ENCODE data around the gene CD68.
"Not testable (repeated sequence)": the region's sequence is repeated elsewhere in the genome, so short reads cannot be mapped to it uniquely, and the experiment has no call there.

The CD68 gene

GRCh38 chr17:7615265-7615747, 35.9 kb downstream of the CD68 start:
- DNase-seq, result no peak

- no peak for DNase-seq
Measured at GRCh38 chr17:7618608-7619007, 39.2 kb downstream of the CD68 start.

GRCh38 chr17:7620835-7621234, 41.4 kb downstream of the CD68 start:
- DNase-seq, result no peak

- DNase-seq, result no peak
Measured at GRCh38 chr17:7623661-7624060, 44.2 kb downstream of the CD68 start.

- not testable (repeated sequence) for DNase-seq
Measured at GRCh38 chr17:7625749-7626148, 46.3 kb downstream of the CD68 start.

- DNase-seq, result no peak
Measured at GRCh38 chr17:7626307-7626706, 46.9 kb downstream of the CD68 start.

- DNase-seq, result peak in 1 of 2 experiments; percentile 32
Measured at GRCh38 chr17:7626956-7627249, 47.5 kb downstream of the CD68 start.

- peak in 1 of 2 experiments; percentile 70 for DNase-seq
Measured at GRCh38 chr17:7627250-7628121, 48.0 kb downstream of the CD68 start, which contains the start of gene SAT2. Gene SAT2, minus strand, starts transcription at chr17:7627821. Its CDS starts 186 bp downstream, at chr17:7627635.

GRCh38 chr17:7629939-7630571, 50.6 kb downstream of the CD68 start, which contains the start of gene SHBG:
Gene SHBG, plus strand, starts transcription at chr17:7630135. Its CDS starts 38 bp downstream, at chr17:7630173.
- DNase-seq, result no peak
